ENCODE measurements around the gene MYRFL. TPM values are rescaled to one million over a fixed set of nuclear protein-coding genes. Genes with fewer than 3 reads are reported as not detected.

Gene MYRFL
- total and polyA plus RNA-seq, 10 donors: 0.04 to 0.44 (median 0.20) TPM; not detected in 5

GRCh38 chr12:69996241-69996640 lies 171.2 kb downstream of the MYRFL start:
- intact Hi-C loops (cut with DNase I; ENCODE audit: low total_unique reads): no loop called here
- H3K27ac ChIP-seq: no peak overlapping the region
- DNase-seq: no peak

GRCh38 chr12:69996722-69997121 lies 171.7 kb downstream of the MYRFL start:
- no peak for TF ChIP-seq POLR2A (IDR thresholded peaks at IDR 0.05)
- no peak for TF ChIP-seq POLR2AphosphoS5 (IDR thresholded peaks at IDR 0.05)
- TF ChIP-seq CTCF (IDR thresholded peaks at IDR 0.05 in 8 of 11, conservative IDR thresholded peaks at IDR 0.05 in 3 of 11): no peak
- no peaks in the 10 kb centered on the region for H3K4me1 ChIP-seq
- WGBS, 5 donors: 87 to 97% (median 96%) methylated on average over 2 of the region's 2 CpGs
- intact Hi-C loops (cut with DNase I; ENCODE audit: low total_unique reads): no loop called here
- no peak for DNase-seq
- no peaks in the 10 kb centered on the region for H3K27me3 ChIP-seq (replicated peaks in 1 of 7)
- no peak overlapping the region for H3K4me3 ChIP-seq
- no peak overlapping the region for H3K27ac ChIP-seq
- H3K36me3 ChIP-seq: no peaks in the 10 kb centered on the region
- H3K9me3 ChIP-seq: peaks cover 0 to 9% (median 3%) of the 10 kb centered on the region in 8 donors

More at GRCh38 chr12:69996241-69996640, 171.2 kb downstream of the MYRFL start:
- Histone ChIP-seq H3K4me3 (no peak overlapping the region), H3K27me3 (replicated peaks in 1 of 7) (no peaks in the 10 kb centered on the region), H3K36me3 (no peaks in the 10 kb centered on the region), H3K4me1 (no peaks in the 10 kb centered on the region), H3K9me3 (peaks cover 0 to 9% (median 3%) of the 10 kb centered on the region in 8 donors)
- TF ChIP-seq POLR2AphosphoS5 (IDR thresholded peaks at IDR 0.05) (no peak), POLR2A (IDR thresholded peaks at IDR 0.05) (no peak), CTCF (IDR thresholded peaks at IDR 0.05 in 8 of 11, conservative IDR thresholded peaks at IDR 0.05 in 3 of 11) (no peak)
- WGBS, 5 donors: 80 to 89% (median 84%) methylated on average over 2 of the region's 2 CpGs

GRCh38 chr12:69998011-69998410 lies 173.0 kb downstream of the MYRFL start:
- Histone ChIP-seq H3K4me3 (no peak overlapping the region), H3K27me3 (replicated peaks in 1 of 7) (peaks cover 0 to 3% (median 0%) of the 10 kb centered on the region in 7 donors), H3K4me1 (no peaks in the 10 kb centered on the region), H3K9me3 (peaks cover 0 to 9% (median 3%) of the 10 kb centered on the region in 8 donors), H3K27ac (no peak overlapping the region), H3K36me3 (no peaks in the 10 kb centered on the region)
- 95 to 98% (median 97%) methylated on average over 11 of the region's 11 CpGs for WGBS, 5 donors
- intact Hi-C loops (cut with DNase I; ENCODE audit: low total_unique reads): no loop called here
- DNase-seq: no peak
- TF ChIP-seq POLR2AphosphoS5 (IDR thresholded peaks at IDR 0.05) (no peak), CTCF (IDR thresholded peaks at IDR 0.05 in 8 of 11, conservative IDR thresholded peaks at IDR 0.05 in 3 of 11) (no peak), POLR2A (IDR thresholded peaks at IDR 0.05) (no peak)

GRCh38 chr12:69998922-69999321 lies 173.9 kb downstream of the MYRFL start:
- intact Hi-C loops (cut with DNase I; ENCODE audit: low total_unique reads): no loop called here
- WGBS, 5 donors: 92 to 99% (median 94%) methylated on average over 2 of the region's 2 CpGs
- Histone ChIP-seq H3K9me3 (peaks cover 0 to 1% (median 0%) of the 10 kb centered on the region in 8 donors), H3K4me3 (no peak overlapping the region), H3K27me3 (replicated peaks in 1 of 7) (peaks cover 0 to 3% (median 0%) of the 10 kb centered on the region in 7 donors), H3K27ac (no peak overlapping the region), H3K36me3 (no peaks in the 10 kb centered on the region), H3K4me1 (no peaks in the 10 kb centered on the region)
- TF ChIP-seq CTCF (IDR thresholded peaks at IDR 0.05 in 8 of 11, conservative IDR thresholded peaks at IDR 0.05 in 3 of 11): no peak
- no peak for TF ChIP-seq POLR2A (IDR thresholded peaks at IDR 0.05)
- no peak for TF ChIP-seq POLR2AphosphoS5 (IDR thresholded peaks at IDR 0.05)
- DNase-seq: no peak

Data from spleen (tissue), 11 donors.